Esophagus muscularis mucosa (tissue), 3 donors: ENCODE measurements around the gene TEX261.

ENCODE experiments used
- CTCF ChIP-seq, 3 experiments: fragments of 200-600 bp in 2 of 3; fragments of 450-650 bp in 1 of 3; sonication (generic) in 2 of 3; IDR thresholded peaks; one replicate each; pipeline ENCODE4 v1.5.1; 2017 to 2019; ENCODE audit warnings: antibody characterized with exemption in 3 of 3, mild to moderate bottlenecking in 2 of 3, moderate library complexity in 1 of 3
- POLR2A ChIP-seq: fragments of 450-650 bp; IDR thresholded peaks from one replicate; pipeline ENCODE4 v1.6.1; 2017; ENCODE audit warnings: antibody characterized with exemption, moderate library complexity, mild to moderate bottlenecking, low read depth

GRCh38 chr2:70947556-70948184, 47.0 kb downstream of the TEX261 start:
- TF ChIP-seq CTCF (IDR thresholded peaks at IDR 0.05): no peak
- TF ChIP-seq POLR2A: no peak
